K562 (cell line): ENCODE data around the gene CFAP54. TPM values are rescaled to one million over a fixed set of nuclear protein-coding genes. Genes with fewer than 3 reads are reported as not detected.
A peak's percentile ranks its signal among the peaks of the same experiment; 100 is the strongest.

Source experiments
- ATAC-seq: fragments of 200-7000 bp; cut with Tn5 transposase; 3 replicates; pipeline ENCODE4 v1.9.1; 2020; ENCODE audit warnings: moderate library complexity
- BruUV-seq: library from RNA; stranded (reverse); fragments of 400-500 nt; replicated peaks from 2 replicates; lab custom pipeline; 2021; lab: Mats Ljungman, UMichigan
- CTCF ChIA-PET: fragments of 300-600 bp; formaldehyde crosslinking; extraction: SDS; loops from one replicate; lab custom pipeline; 2021; ENCODE audit warnings: low intra/inter-chr PET ratio; lab: Yijun Ruan, JAX
- POLR2A ChIA-PET: fragments of 300-600, 350-650 bp; sonication (Branson Sonifier 250); formaldehyde crosslinking; extraction: SDS; loops from one replicate; lab custom pipeline; 2021; ENCODE audit warnings: antibody characterized with exemption, inconsistent platforms; lab: Yijun Ruan, JAX
- DNase-seq, 4 experiments: peaks; one replicate each; pipeline versions ENCODE4 v3.0.0 to v3.0.0-alpha.2; 2011 to 2018; ENCODE audit warnings: low spot score in 3 of 4, mixed read lengths in 3 of 4; ENCODE audit errors: extremely low read depth in 1 of 4
- FAIRE-seq: peaks from 2 replicates; lab custom pipeline; 2011; peaks lifted over from hg19 to GRCh38; lab: Jason Lieb, UNC
- H2AFZ ChIP-seq: 2 replicates; pipeline ENCODE4 v1.6.0; 2011; ENCODE audit warnings: low read depth, low read length, control low read depth, inconsistent platforms
- H3K27ac ChIP-seq: fragments of 200-600 bp; 3 replicates; pipeline ENCODE4 v1.8.0; 2011; ENCODE audit warnings: low read depth, mild to moderate bottlenecking, control low read depth, inconsistent platforms, low read length, moderate library complexity, mixed read lengths; ENCODE audit errors: extremely low read depth
- H3K27me3 ChIP-seq, 2 experiments: fragments of 300-600 bp in 1 of 2; 2 replicates in 1 of 2; 3 replicates in 1 of 2; pipeline versions ENCODE4 v1.6.0 to v1.8.0; 2011; ENCODE audit warnings: inconsistent platforms in 2 of 2, low read length in 2 of 2, mild to moderate bottlenecking in 1 of 2, mixed read lengths in 1 of 2, moderate library complexity in 1 of 2; ENCODE audit not compliant: control insufficient read depth in 2 of 2, insufficient read depth in 2 of 2
- H3K36me3 ChIP-seq: fragments of 300-600 bp; 3 replicates; pipeline ENCODE4 v1.8.0; 2011; ENCODE audit warnings: mild to moderate bottlenecking, low read length, inconsistent platforms; ENCODE audit not compliant: control insufficient read depth, insufficient read depth
- H3K4me1 ChIP-seq, 2 experiments: fragments of 200-600 bp in 1 of 2; replicated peaks in 1 of 2; 2 replicates in 1 of 2; 3 replicates in 1 of 2; pipeline versions ENCODE4 v1.5.1 to v1.8.0; 2011; ENCODE audit warnings: inconsistent platforms in 2 of 2, low read length in 2 of 2, mild to moderate bottlenecking in 1 of 2, mixed read lengths in 1 of 2, moderate library complexity in 1 of 2; ENCODE audit not compliant: control insufficient read depth in 2 of 2, insufficient read depth in 2 of 2
- H3K4me2 ChIP-seq: 2 replicates; pipeline ENCODE4 v1.6.1; 2011; ENCODE audit warnings: low read length, control low read depth, inconsistent platforms, mixed read lengths; ENCODE audit not compliant: insufficient read depth
- H3K4me3 ChIP-seq: fragments of 200-600 bp; sonication (generic), shearing (Covaris generic); 2 replicates; pipeline ENCODE4 v1.5.1; 2016; ENCODE audit warnings: control low read depth, inconsistent platforms
- H3K79me2 ChIP-seq: fragments of 200-600 bp; 3 replicates; pipeline ENCODE4 v1.8.0; 2011; ENCODE audit warnings: low read length, inconsistent platforms; ENCODE audit not compliant: control insufficient read depth, insufficient read depth
- H3K9ac ChIP-seq, 2 experiments: 2 replicates each; pipeline versions ENCODE4 v1.6.0 to v1.6.1; 2011; ENCODE audit warnings: low read depth in 2 of 2, low read length in 2 of 2, control low read depth in 1 of 2, inconsistent platforms in 1 of 2, mild to moderate bottlenecking in 1 of 2, mixed read lengths in 1 of 2; ENCODE audit not compliant: insufficient read depth in 1 of 2
- H3K9me1 ChIP-seq: one replicate; pipeline ENCODE4 v1.6.0; 2011; ENCODE audit warnings: inconsistent platforms, mild to moderate bottlenecking, low read length, moderate library complexity; ENCODE audit not compliant: control insufficient read depth, insufficient read depth
- H3K9me3 ChIP-seq: replicated peaks from 2 replicates; pipeline ENCODE4 v1.5.1; 2011; ENCODE audit warnings: low read depth, low read length, inconsistent platforms; ENCODE audit not compliant: control insufficient read depth, insufficient read depth
- H4K20me1 ChIP-seq: replicated peaks from 2 replicates; pipeline ENCODE4 v1.6.1; 2011; ENCODE audit warnings: low read length, inconsistent platforms, mixed read lengths; ENCODE audit not compliant: control insufficient read depth, insufficient read depth
- DDX20 ChIP-seq: fragments of 450-650 bp; IDR thresholded peaks from 2 replicates; pipeline ENCODE4 v1.6.1; 2016; ENCODE audit warnings: missing genetic modification characterization, low read depth, mild to moderate bottlenecking, missing compliant biosample characterization, moderate library complexity
- FOXJ2 ChIP-seq: fragments of 200-800 bp; sonication (Bioruptor generic); IDR thresholded peaks from 2 replicates; pipeline ENCODE4 v1.6.1; 2016; ENCODE audit warnings: missing genetic modification characterization, missing compliant biosample characterization
- RAD21 ChIP-seq, 2 experiments: fragments of 250-450 bp in 1 of 2; fragments of 450-650 bp in 1 of 2; sonication (Bioruptor Pico) in 1 of 2; formaldehyde crosslinking in 1 of 2; IDR thresholded peaks in 1 of 2; conservative IDR thresholded peaks in 1 of 2; 2 replicates each; pipeline versions ENCODE4 v1.4.0 to v1.8.0; 2020 to 2022; ENCODE audit warnings: mild to moderate bottlenecking in 2 of 2, moderate library complexity in 1 of 2
- ZNF699 ChIP-seq: fragments of 250-450 bp; sonication (Bioruptor Pico); IDR thresholded peaks from 2 replicates; pipeline ENCODE4 v1.8.0; 2021; ENCODE audit warnings: mild to moderate bottlenecking, moderate library complexity; ENCODE audit not compliant: insufficient replicate concordance
- WGBS: fragments of 100-300 bp; shearing (Covaris generic); methylation state at CpG from one replicate; pipeline ENCODE4 v1.1.6; 2016; ENCODE audit warnings: low coverage, mixed read lengths; ENCODE audit not compliant: insufficient coverage; ENCODE audit errors: missing lambda C conversion rate; 5-methylcytosine and 5-hydroxymethylcytosine counted together
- in situ Hi-C: fragments of 300-500 bp; cut with MboI; formaldehyde crosslinking; loops from 4 replicates; pipeline ENCODE4 v1.15.0; 2018; ENCODE audit warnings: inconsistent platforms, mixed read lengths
- intact Hi-C: fragments of 100-400 bp; cut with micrococcal nuclease; formaldehyde crosslinking; loops from 2 replicates; pipeline ENCODE4 v1.14.2; 2022
- polyA plus RNA-seq, 8 experiments: library from polyadenylated mRNA; depleted of rRNA in 4 of 8; stranded (reverse) in 5 of 8; unstranded in 3 of 8; fragments of >200 nt; fragmentation: Nextera tagmentation in 2 of 8; fragmentation: Illumina TruSeq in 1 of 8; extraction: Ambion mirVana in 2 of 8; extraction: Trizol in 1 of 8; gene quantifications; 2 replicates each; pipeline versions ENCODE4 v1.2.1 to v1.2.3, GENCODE V29; 2011 to 2014; ENCODE audit warnings: inconsistent platforms in 1 of 8, missing spikeins in 1 of 8
- total RNA-seq, 7 experiments: library from RNA; depleted of rRNA in 6 of 7; stranded (reverse); fragments of >200 nt in 6 of 7; fragmentation: Illumina TruSeq in 2 of 7; extraction: Trizol in 2 of 7; gene quantifications; 2 replicates each; pipeline versions ENCODE4 v1.2.1 to v1.2.3, GENCODE V29; 2011 to 2021; ENCODE audit warnings: low replicate concordance in 1 of 7
- TF ChIP-seq, protein P1 (sequence below): fragments of 250-450 bp; sonication (Bioruptor Pico); IDR thresholded peaks from 2 replicates; pipeline ENCODE4 v1.6.1; 2021; ENCODE audit warnings: mild to moderate bottlenecking

The CFAP54 gene
- total and polyA plus RNA-seq, 9 of the 15 experiments (the other 6 are each of a cell fraction or from before 2014, with no cell fraction given): 0.03 to 0.23 (median 0.10) TPM; not detected in 3

DNA sequence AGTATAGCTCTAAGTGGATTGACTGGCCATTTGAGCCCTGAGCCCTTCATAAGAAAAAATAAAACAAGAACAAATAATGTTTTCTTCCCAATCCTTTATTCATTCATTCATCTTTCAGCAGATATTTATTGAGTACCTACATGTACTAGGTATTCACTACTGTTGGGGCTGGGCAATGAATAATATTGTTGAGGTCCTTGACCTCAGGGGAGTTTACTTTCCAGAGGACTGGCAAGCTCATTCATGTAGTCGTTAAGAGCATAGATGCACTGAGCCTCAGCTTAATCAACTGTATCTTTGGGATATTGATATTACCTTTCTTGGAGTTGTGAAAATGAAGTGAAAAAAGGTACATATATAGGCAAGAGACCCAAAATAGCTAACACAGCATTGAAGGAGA lies 7.6 kb downstream of the CFAP54 start:
- Histone ChIP-seq H3K9ac (no peak overlapping the region), H3K4me3 (no peak overlapping the region), H3K27ac (no peak overlapping the region), H3K79me2 (no peaks in the 10 kb centered on the region), H3K27me3 (no peaks in the 10 kb centered on the region), H3K4me1 (peaks cover 5 to 12% of the 10 kb centered on the region in 2 experiments; a peak in 4 of 5 replicates), H3K4me2 (no peak overlapping the region), H4K20me1 (no peaks in the 10 kb centered on the region), H3K9me3 (no peaks in the 10 kb centered on the region), H3K36me3 (no peaks in the 10 kb centered on the region; the same call in 2 of the 3 replicates), H3K9me1 (no peaks in the 10 kb centered on the region), H2AFZ (no peak overlapping the region)
- no TSS peak for BruUV-seq
- in situ Hi-C loops (no loop called here), intact Hi-C loops (no loop called here)
- TF ChIP-seq ZNF699 (CRISPR knock-in tag): no peak
- FAIRE-seq (no peak), ATAC-seq (no peak), DNase-seq (no peak)
- POLR2A ChIA-PET: interaction anchor here (0.5 to 0.6 kb wide), 2 partner anchors 52 to 98 kb away, joined by 3 read pairs; no protein-coding TSS in a partner anchor
- CTCF ChIA-PET: no interaction called here
- WGBS: 25% methylated on average over 1 of the region's 1 CpG

DNA sequence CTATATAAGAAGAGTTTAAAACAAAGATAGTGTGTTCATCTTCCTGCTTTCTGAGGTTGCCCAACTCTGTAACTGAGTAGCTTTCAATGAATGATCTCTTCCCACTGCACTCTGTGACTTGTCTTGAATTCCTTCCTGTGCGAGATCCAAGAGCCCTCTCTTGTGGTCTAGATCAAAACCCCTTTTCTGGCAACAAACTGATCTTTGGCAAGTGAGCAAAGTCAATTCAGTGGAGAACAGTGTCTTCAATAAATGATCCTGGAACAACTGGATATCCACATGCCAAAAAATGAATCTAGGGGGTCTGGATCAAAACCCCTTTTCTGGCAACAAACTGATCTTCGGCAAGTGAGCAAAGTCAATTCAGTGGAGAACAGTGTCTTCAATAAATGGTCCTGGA lies 8.5 kb downstream of the CFAP54 start:
- Histone ChIP-seq H3K79me2 (no peaks in the 10 kb centered on the region), H3K9me1 (no peaks in the 10 kb centered on the region), H3K4me2 (no peak overlapping the region), H3K27me3 (no peaks in the 10 kb centered on the region), H3K36me3 (no peaks in the 10 kb centered on the region; the same call in 2 of the 3 replicates), H3K4me3 (no peak overlapping the region), H3K27ac (no peak overlapping the region), H3K4me1 (peaks cover 5 to 20% of the 10 kb centered on the region in 2 experiments; a peak in 4 of 5 replicates), H4K20me1 (no peaks in the 10 kb centered on the region), H2AFZ (peak overlapping the region; percentile 55; the same call in 1 of the 2 replicates), H3K9me3 (no peaks in the 10 kb centered on the region), H3K9ac (no peak overlapping the region)
- no TSS peak for BruUV-seq
- no peak for ATAC-seq
- in situ Hi-C loops (no loop called here), intact Hi-C loops (no loop called here)
- ChIA-PET POLR2A (interaction anchor here (0.6 kb wide), 1 partner anchor 52 kb away, joined by 3 read pairs; no protein-coding TSS in a partner anchor), CTCF (no interaction called here)
- FAIRE-seq: no peak
- 0 out of 4 replicates have a peak, but pooled peaks of 1 of the 2 experiments have one; percentile 8 for TF ChIP-seq RAD21 (CRISPR knock-in tag; conservative IDR thresholded peaks at IDR 0.05 in 1 of 2, IDR thresholded peaks at IDR 0.05 in 1 of 2)
- no peak for TF ChIP-seq FOXJ2 (tag)
- TF ChIP-seq DDX20: no peak
- TF ChIP-seq, protein P1, sequence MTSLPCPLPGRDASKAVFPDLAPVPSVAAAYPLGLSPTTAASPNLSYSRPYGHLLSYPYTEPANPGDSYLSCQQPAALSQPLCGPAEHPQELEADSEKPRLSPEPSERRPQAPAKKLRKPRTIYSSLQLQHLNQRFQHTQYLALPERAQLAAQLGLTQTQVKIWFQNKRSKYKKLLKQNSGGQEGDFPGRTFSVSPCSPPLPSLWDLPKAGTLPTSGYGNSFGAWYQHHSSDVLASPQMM (CRISPR knock-in tag): no peak
- no peak for DNase-seq
- 45% methylated on average over 2 of the region's 2 CpGs for WGBS
